Nephron progenitor cell (in vitro differentiated cells): ENCODE measurements around the gene PRKCQ.

Source experiments
- DNase-seq: peaks from one replicate; pipeline ENCODE4 v3.0.0; 2021
- H3K27ac Mint-ChIP-seq: 2 replicates; pipeline ENCODE4 v1.8.0; 2021; ENCODE audit warnings: mild to moderate bottlenecking, moderate library complexity, mixed read lengths
- H3K27me3 Mint-ChIP-seq: 2 replicates; pipeline ENCODE4 v1.8.0; 2021; ENCODE audit warnings: mild to moderate bottlenecking, low read depth, mixed read lengths; ENCODE audit not compliant: poor library complexity
- H3K36me3 Mint-ChIP-seq: 2 replicates; pipeline ENCODE4 v1.8.0; 2021; ENCODE audit warnings: low read depth, mixed read lengths
- H3K4me1 Mint-ChIP-seq: 2 replicates; pipeline ENCODE4 v1.8.0; 2021; ENCODE audit warnings: mixed read lengths
- H3K4me3 Mint-ChIP-seq: 2 replicates; pipeline ENCODE4 v1.8.0; 2021; ENCODE audit warnings: mild to moderate bottlenecking, moderate library complexity, mixed read lengths
- H3K9me3 Mint-ChIP-seq: 2 replicates; pipeline ENCODE4 v1.8.0; 2021; ENCODE audit warnings: mild to moderate bottlenecking, moderate library complexity, mixed read lengths
- TF ChIP-seq, protein P1 (sequence below): fragments of 200-600 bp; sonication (generic); IDR thresholded peaks from 2 replicates; pipeline ENCODE4 v1.5.0; 2021; ENCODE audit warnings: antibody characterized with exemption

Gene PRKCQ

DNA sequence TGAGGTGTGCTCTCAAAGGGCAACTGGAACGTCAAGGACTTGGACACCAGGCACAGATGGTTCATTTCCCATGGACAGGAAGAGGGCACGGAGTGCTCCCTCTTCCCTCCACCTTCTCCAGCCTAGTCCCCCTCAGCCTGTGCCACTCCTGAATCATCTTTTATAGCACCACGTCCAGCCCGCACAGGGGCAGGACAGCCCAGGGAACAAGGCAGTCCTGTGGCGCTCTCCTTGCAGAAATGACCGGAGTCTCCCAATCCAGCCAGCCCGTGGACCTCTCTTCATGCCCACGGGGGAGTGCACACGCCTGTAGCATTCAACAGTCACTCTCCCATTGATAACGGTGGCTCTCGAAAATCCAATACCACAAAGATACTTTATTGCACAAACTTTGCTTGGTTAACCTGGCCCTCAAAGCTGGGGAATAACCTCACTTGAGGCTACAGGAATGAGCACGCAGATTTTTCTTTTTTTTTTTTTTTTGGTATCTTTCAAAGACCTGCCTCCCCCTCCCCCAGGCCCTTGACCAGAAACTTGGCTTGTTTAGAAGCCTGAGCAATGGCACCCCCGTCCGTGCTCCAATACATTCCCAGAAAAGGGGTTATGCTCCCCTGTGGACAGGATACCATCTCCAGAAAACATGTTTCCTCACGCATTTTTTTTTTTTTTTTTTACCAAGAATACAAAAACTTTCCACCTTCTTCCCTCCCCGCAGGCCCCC lies 733 bp downstream of the PRKCQ start:
- TF ChIP-seq, protein P1, sequence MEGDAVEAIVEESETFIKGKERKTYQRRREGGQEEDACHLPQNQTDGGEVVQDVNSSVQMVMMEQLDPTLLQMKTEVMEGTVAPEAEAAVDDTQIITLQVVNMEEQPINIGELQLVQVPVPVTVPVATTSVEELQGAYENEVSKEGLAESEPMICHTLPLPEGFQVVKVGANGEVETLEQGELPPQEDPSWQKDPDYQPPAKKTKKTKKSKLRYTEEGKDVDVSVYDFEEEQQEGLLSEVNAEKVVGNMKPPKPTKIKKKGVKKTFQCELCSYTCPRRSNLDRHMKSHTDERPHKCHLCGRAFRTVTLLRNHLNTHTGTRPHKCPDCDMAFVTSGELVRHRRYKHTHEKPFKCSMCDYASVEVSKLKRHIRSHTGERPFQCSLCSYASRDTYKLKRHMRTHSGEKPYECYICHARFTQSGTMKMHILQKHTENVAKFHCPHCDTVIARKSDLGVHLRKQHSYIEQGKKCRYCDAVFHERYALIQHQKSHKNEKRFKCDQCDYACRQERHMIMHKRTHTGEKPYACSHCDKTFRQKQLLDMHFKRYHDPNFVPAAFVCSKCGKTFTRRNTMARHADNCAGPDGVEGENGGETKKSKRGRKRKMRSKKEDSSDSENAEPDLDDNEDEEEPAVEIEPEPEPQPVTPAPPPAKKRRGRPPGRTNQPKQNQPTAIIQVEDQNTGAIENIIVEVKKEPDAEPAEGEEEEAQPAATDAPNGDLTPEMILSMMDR = no peak
- H3K27ac Mint-ChIP-seq = no peak overlapping the region
- peak; percentile 19 for DNase-seq
- H3K4me1 Mint-ChIP-seq = peaks cover 35% of the 10 kb centered on the region
- H3K27me3 Mint-ChIP-seq = peaks cover 22% of the 10 kb centered on the region
- H3K9me3 Mint-ChIP-seq = no peaks in the 10 kb centered on the region
- H3K4me3 Mint-ChIP-seq = peak overlapping the region; percentile 87
- peaks cover 24% of the 10 kb centered on the region for H3K36me3 Mint-ChIP-seq

DNA sequence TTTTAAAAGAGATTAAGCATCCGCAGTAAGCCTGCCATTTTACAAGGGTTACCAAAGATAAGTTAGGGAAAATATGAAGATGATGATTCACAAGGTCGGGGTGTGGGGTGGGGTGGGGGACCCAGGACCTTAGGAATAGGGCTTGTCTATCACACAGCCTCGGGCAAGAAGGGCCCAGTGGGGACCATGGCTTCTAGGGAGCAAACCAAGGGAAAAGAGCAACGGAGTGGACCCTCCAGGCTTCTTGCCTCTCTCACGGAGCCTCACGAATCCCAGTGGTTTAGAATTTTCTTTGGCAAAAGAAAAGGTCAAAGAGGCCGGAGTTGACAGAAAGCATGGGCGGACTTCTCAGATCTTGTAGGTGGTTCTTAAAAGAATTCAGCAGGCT lies 1.3 kb downstream of the PRKCQ start:
- peaks cover 22% of the 10 kb centered on the region for H3K27me3 Mint-ChIP-seq
- H3K4me1 Mint-ChIP-seq = peaks cover 35% of the 10 kb centered on the region
- H3K4me3 Mint-ChIP-seq = peak overlapping the region; percentile 87
- H3K27ac Mint-ChIP-seq = no peak overlapping the region
- TF ChIP-seq, protein P1 = no peak
- DNase-seq = no peak
- H3K36me3 Mint-ChIP-seq = peaks cover 19% of the 10 kb centered on the region
- no peaks in the 10 kb centered on the region for H3K9me3 Mint-ChIP-seq

DNA sequence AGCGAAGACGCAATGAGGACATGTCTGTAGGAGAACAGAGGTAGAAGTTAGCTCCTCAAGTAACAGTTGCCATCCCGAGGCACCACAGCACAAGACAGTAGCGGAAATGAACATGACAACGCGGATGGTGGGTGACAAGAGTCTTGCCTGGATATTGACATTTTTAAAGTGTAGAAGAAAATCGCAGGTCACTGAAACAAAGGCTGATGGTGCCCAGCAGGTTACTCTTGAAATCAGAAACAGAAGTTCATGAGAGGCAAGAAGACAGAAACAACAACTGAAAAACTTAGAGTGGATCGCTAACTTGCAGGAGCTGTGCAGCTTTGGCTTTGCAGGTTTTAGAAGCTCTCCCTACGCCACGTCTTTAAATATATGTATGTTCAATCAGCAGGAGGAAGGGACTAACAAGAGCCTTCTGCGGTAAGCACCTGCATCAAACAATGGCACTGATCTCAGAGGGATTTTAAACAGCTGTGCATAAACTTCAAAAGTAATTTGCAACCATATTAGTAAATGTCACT lies 1.8 kb downstream of the PRKCQ start:
- H3K27ac Mint-ChIP-seq = no peak overlapping the region

DNA sequence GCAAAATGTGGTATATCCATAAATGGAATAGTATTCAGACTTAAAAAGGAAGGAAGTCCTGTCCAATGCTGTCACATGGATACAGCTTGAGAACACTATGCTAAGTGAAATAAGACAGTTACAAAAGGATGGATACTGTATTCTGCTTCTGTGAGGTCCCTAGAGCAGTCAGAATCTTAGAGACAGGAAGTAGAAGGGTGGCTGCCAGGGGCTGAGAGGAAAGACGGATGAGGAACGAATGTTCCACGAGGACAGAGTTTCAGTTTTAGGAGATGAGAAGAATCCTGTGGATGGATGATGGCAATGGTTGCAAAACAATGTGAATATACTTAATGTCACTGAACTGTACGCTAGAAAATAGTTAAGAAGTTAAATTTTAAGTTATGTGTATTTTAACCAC lies 3.8 kb downstream of the PRKCQ start:
- no peak overlapping the region for H3K4me3 Mint-ChIP-seq
- peaks cover 36% of the 10 kb centered on the region for H3K4me1 Mint-ChIP-seq
- H3K36me3 Mint-ChIP-seq = peaks cover 5% of the 10 kb centered on the region
- TF ChIP-seq, protein P1 = no peak
- H3K9me3 Mint-ChIP-seq = no peaks in the 10 kb centered on the region
- no peak overlapping the region for H3K27ac Mint-ChIP-seq
- DNase-seq = no peak
- H3K27me3 Mint-ChIP-seq = peaks cover 25% of the 10 kb centered on the region

More for the DNA sequence above, 1.8 kb downstream of the PRKCQ start:
- H3K9me3 Mint-ChIP-seq = no peaks in the 10 kb centered on the region
- peaks cover 15% of the 10 kb centered on the region for H3K36me3 Mint-ChIP-seq
- TF ChIP-seq, protein P1 = no peak
- H3K27me3 Mint-ChIP-seq = peaks cover 22% of the 10 kb centered on the region
- peaks cover 35% of the 10 kb centered on the region for H3K4me1 Mint-ChIP-seq
- no peak for DNase-seq
- peak overlapping the region; percentile 87 for H3K4me3 Mint-ChIP-seq

DNA sequence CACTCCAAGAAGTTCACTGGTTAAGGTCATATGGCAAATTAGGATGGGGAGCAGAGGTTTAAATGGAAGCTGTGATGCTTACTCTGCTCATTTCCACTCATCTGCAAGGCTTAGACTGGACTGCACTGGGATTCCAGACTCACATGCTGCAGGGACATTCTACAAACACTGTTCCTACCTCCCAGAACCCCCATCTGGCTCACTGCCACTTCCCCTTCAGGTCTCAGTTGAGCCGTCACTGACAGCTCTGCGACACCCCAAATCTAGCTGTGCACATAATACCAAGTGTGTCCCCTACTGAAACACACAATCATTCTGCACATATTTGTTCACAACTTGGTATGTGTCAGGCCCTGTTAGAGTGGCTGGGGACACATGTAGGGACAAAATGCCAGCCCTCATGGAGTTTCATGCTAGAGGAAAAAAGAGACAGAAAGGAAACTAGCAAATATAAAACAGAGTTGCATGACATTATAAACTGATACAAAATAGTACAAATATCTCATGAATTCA lies 5.4 kb downstream of the PRKCQ start:
- Mint-ChIP-seq H3K36me3 (peaks cover 5% of the 10 kb centered on the region), H3K4me3 (no peak overlapping the region), H3K27ac (no peak overlapping the region), H3K9me3 (no peaks in the 10 kb centered on the region), H3K4me1 (peaks cover 40% of the 10 kb centered on the region), H3K27me3 (peaks cover 24% of the 10 kb centered on the region)
- DNase-seq = no peak
- TF ChIP-seq, protein P1 = no peak

DNA sequence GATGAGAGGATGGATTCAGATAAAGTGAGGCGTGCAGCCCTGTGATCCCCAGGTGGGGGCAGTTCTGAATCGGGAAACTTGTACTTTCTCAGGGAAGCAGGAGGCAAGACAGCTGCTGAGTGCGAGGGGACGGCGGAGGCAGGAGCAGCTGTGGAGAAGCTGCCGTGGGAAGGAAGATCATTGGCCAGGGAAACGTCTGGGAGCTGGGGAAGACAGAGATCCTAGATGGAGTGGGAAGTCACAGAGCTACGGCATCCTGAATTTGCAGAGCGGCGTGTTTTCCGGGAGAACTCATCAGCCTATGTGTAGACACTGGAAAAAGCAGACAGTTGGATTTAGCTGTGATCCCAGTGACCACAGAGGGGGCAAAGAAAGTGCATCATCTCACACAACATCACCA lies 9.2 kb downstream of the PRKCQ start:
- H3K36me3 Mint-ChIP-seq = no peaks in the 10 kb centered on the region
- no peak for DNase-seq
- H3K4me1 Mint-ChIP-seq = peaks cover 31% of the 10 kb centered on the region
- H3K9me3 Mint-ChIP-seq = no peaks in the 10 kb centered on the region
- TF ChIP-seq, protein P1 = no peak
- peak overlapping the region; percentile 27 for H3K27ac Mint-ChIP-seq
- H3K4me3 Mint-ChIP-seq = no peak overlapping the region
- peaks cover 6% of the 10 kb centered on the region for H3K27me3 Mint-ChIP-seq
